ENCODE data around the gene CAPNS1.
"Not testable (repeated sequence)": the region's sequence is repeated elsewhere in the genome, so short reads cannot be mapped to it uniquely, and the experiment has no call there.

Gene CAPNS1

GRCh38 chr19:36115453-36116343, 24.2 kb upstream of the CAPNS1 start, which contains the start of gene TBCB:
Gene TBCB (plus strand): TSS chr19:36115468. CDS start chr19:36115561, 93 bp downstream.
- H3K4me1 ChIP-seq (ENCODE audit: control insufficient read depth in 1 of 2, insufficient read depth in 2 of 2, low read length in 2 of 2), result peaks cover 0 to 30% of the 10 kb centered on the region in 2 donors
- H3K27ac ChIP-seq (ENCODE audit: low read length), result peak within 1 kb of the TSS; percentile 83
- peaks cover 4 to 38% of the 10 kb centered on the region in 2 donors for H3K36me3 ChIP-seq (ENCODE audit: control insufficient read depth in 1 of 2, insufficient read depth in 2 of 2, low read length in 2 of 2)
- H3K9me3 ChIP-seq (ENCODE audit: control insufficient read depth in 1 of 2, low read length in 2 of 2), result no peaks in the 10 kb centered on the region
- peak within 1 kb of the TSS; percentile 76 to 93 for H3K4me3 ChIP-seq (ENCODE audit: low read depth in 1 of 2, low read length in 2 of 2)
- H3K27me3 ChIP-seq (ENCODE audit: low read depth, low read length), result no peaks in the 10 kb centered on the region

- Histone ChIP-seq H3K27ac (ENCODE audit: low read length) (peak overlapping the region; percentile 42), H3K4me1 (ENCODE audit: control insufficient read depth in 1 of 2, insufficient read depth in 2 of 2, low read length in 2 of 2) (peaks cover 0 to 30% of the 10 kb centered on the region in 2 donors), H3K9me3 (ENCODE audit: control insufficient read depth in 1 of 2, low read length in 2 of 2) (no peaks in the 10 kb centered on the region), H3K27me3 (ENCODE audit: low read depth, low read length) (no peaks in the 10 kb centered on the region), H3K4me3 (ENCODE audit: low read depth in 1 of 2, low read length in 2 of 2) (peak overlapping the region; percentile 67 to 76), H3K36me3 (ENCODE audit: control insufficient read depth in 1 of 2, insufficient read depth in 2 of 2, low read length in 2 of 2) (peaks cover 4 to 39% of the 10 kb centered on the region in 2 donors)
Measured at GRCh38 chr19:36116344-36116637, 23.6 kb upstream of the CAPNS1 start.

GRCh38 chr19:36120092-36120983, 19.5 kb upstream of the CAPNS1 start:
- peaks cover 0 to 18% of the 10 kb centered on the region in 2 donors for H3K4me1 ChIP-seq (ENCODE audit: control insufficient read depth in 1 of 2, insufficient read depth in 2 of 2, low read length in 2 of 2)
- peaks cover 14 to 63% of the 10 kb centered on the region in 2 donors for H3K36me3 ChIP-seq (ENCODE audit: control insufficient read depth in 1 of 2, insufficient read depth in 2 of 2, low read length in 2 of 2)
- no peaks in the 10 kb centered on the region for H3K27me3 ChIP-seq (ENCODE audit: low read depth, low read length)
- no peak overlapping the region for H3K4me3 ChIP-seq (ENCODE audit: low read depth in 1 of 2, low read length in 2 of 2)
- H3K9me3 ChIP-seq (ENCODE audit: control insufficient read depth in 1 of 2, low read length in 2 of 2), result no peaks in the 10 kb centered on the region
- H3K27ac ChIP-seq (ENCODE audit: low read length), result no peak overlapping the region

GRCh38 chr19:36120984-36121358, 18.9 kb upstream of the CAPNS1 start:
- Histone ChIP-seq H3K4me1 (ENCODE audit: control insufficient read depth in 1 of 2, insufficient read depth in 2 of 2, low read length in 2 of 2) (peaks cover 0 to 14% of the 10 kb centered on the region in 2 donors), H3K36me3 (ENCODE audit: control insufficient read depth in 1 of 2, insufficient read depth in 2 of 2, low read length in 2 of 2) (peaks cover 20 to 68% of the 10 kb centered on the region in 2 donors), H3K27me3 (ENCODE audit: low read depth, low read length) (no peaks in the 10 kb centered on the region), H3K9me3 (ENCODE audit: control insufficient read depth in 1 of 2, low read length in 2 of 2) (no peaks in the 10 kb centered on the region), H3K27ac (ENCODE audit: low read length) (no peak overlapping the region), H3K4me3 (ENCODE audit: low read depth in 1 of 2, low read length in 2 of 2) (no peak overlapping the region)

GRCh38 chr19:36121486-36122124, 18.3 kb upstream of the CAPNS1 start:
- H3K4me1 ChIP-seq (ENCODE audit: control insufficient read depth in 1 of 2, insufficient read depth in 2 of 2, low read length in 2 of 2), result peaks cover 0 to 8% of the 10 kb centered on the region in 2 donors
- no peaks in the 10 kb centered on the region for H3K27me3 ChIP-seq (ENCODE audit: low read depth, low read length)
- H3K4me3 ChIP-seq (ENCODE audit: low read depth in 1 of 2, low read length in 2 of 2), result no peak overlapping the region
- H3K27ac ChIP-seq (ENCODE audit: low read length), result no peak overlapping the region
- H3K36me3 ChIP-seq (ENCODE audit: control insufficient read depth in 1 of 2, insufficient read depth in 2 of 2, low read length in 2 of 2), result peaks cover 20 to 68% of the 10 kb centered on the region in 2 donors
- no peaks in the 10 kb centered on the region for H3K9me3 ChIP-seq (ENCODE audit: control insufficient read depth in 1 of 2, low read length in 2 of 2)

- no peaks in the 10 kb centered on the region for H3K27me3 ChIP-seq (ENCODE audit: low read depth, low read length)
- no peak overlapping the region for H3K27ac ChIP-seq (ENCODE audit: low read length)
- peaks cover 3 to 12% of the 10 kb centered on the region in 2 donors for H3K4me1 ChIP-seq (ENCODE audit: control insufficient read depth in 1 of 2, insufficient read depth in 2 of 2, low read length in 2 of 2)
- H3K4me3 ChIP-seq (ENCODE audit: low read depth in 1 of 2, low read length in 2 of 2), result no peak overlapping the region
- peaks cover 20 to 50% of the 10 kb centered on the region in 2 donors for H3K36me3 ChIP-seq (ENCODE audit: control insufficient read depth in 1 of 2, insufficient read depth in 2 of 2, low read length in 2 of 2)
- no peaks in the 10 kb centered on the region for H3K9me3 ChIP-seq (ENCODE audit: control insufficient read depth in 1 of 2, low read length in 2 of 2)
Measured at GRCh38 chr19:36125557-36125956, 14.3 kb upstream of the CAPNS1 start.

- Histone ChIP-seq H3K27ac (ENCODE audit: low read length) (peak overlapping the region; percentile 92), H3K4me3 (ENCODE audit: low read depth in 1 of 2, low read length in 2 of 2) (peak overlapping the region; percentile 59 to 67), H3K36me3 (ENCODE audit: control insufficient read depth in 1 of 2, insufficient read depth in 2 of 2, low read length in 2 of 2) (peaks cover 13 to 24% of the 10 kb centered on the region in 2 donors), H3K4me1 (ENCODE audit: control insufficient read depth in 1 of 2, insufficient read depth in 2 of 2, low read length in 2 of 2) (peaks cover 3 to 12% of the 10 kb centered on the region in 2 donors), H3K27me3 (ENCODE audit: low read depth, low read length) (no peaks in the 10 kb centered on the region), H3K9me3 (ENCODE audit: control insufficient read depth in 1 of 2, low read length in 2 of 2) (no peaks in the 10 kb centered on the region)
Measured at GRCh38 chr19:36128392-36128736, 11.5 kb upstream of the CAPNS1 start.

- not testable (repeated sequence) for H3K9me3 ChIP-seq (ENCODE audit: control insufficient read depth in 1 of 2, low read length in 2 of 2); H3K4me3 ChIP-seq (ENCODE audit: low read depth in 1 of 2, low read length in 2 of 2); H3K27me3 ChIP-seq (ENCODE audit: low read depth, low read length); H3K36me3 ChIP-seq (ENCODE audit: control insufficient read depth in 1 of 2, insufficient read depth in 2 of 2, low read length in 2 of 2); H3K27ac ChIP-seq (ENCODE audit: low read length)
- H3K4me1 ChIP-seq (ENCODE audit: control insufficient read depth in 1 of 2, insufficient read depth in 2 of 2, low read length in 2 of 2), result peaks cover 3 to 12% of the 10 kb centered on the region in 2 donors
Measured at GRCh38 chr19:36131221-36131620, 8.6 kb upstream of the CAPNS1 start.

GRCh38 chr19:36134867-36135266, 5.0 kb upstream of the CAPNS1 start:
- not testable (repeated sequence) for H3K27me3 ChIP-seq (ENCODE audit: low read depth, low read length); H3K4me3 ChIP-seq (ENCODE audit: low read depth in 1 of 2, low read length in 2 of 2); H3K27ac ChIP-seq (ENCODE audit: low read length); H3K36me3 ChIP-seq (ENCODE audit: control insufficient read depth in 1 of 2, insufficient read depth in 2 of 2, low read length in 2 of 2); H3K4me1 ChIP-seq (ENCODE audit: control insufficient read depth in 1 of 2, insufficient read depth in 2 of 2, low read length in 2 of 2); H3K9me3 ChIP-seq (ENCODE audit: control insufficient read depth in 1 of 2, low read length in 2 of 2)

GRCh38 chr19:36136964-36137686, 2.7 kb upstream of the CAPNS1 start:
- H3K27ac ChIP-seq (ENCODE audit: low read length), result peak overlapping the region; percentile 72
- H3K27me3 ChIP-seq (ENCODE audit: low read depth, low read length), result no peaks in the 10 kb centered on the region
- H3K4me3 ChIP-seq (ENCODE audit: low read depth in 1 of 2, low read length in 2 of 2), result peak overlapping the region in 1 of 2 donors; percentile 37
- peaks cover 8 to 11% of the 10 kb centered on the region in 2 donors for H3K4me1 ChIP-seq (ENCODE audit: control insufficient read depth in 1 of 2, insufficient read depth in 2 of 2, low read length in 2 of 2)
- H3K36me3 ChIP-seq (ENCODE audit: control insufficient read depth in 1 of 2, insufficient read depth in 2 of 2, low read length in 2 of 2), result peaks cover 0 to 4% of the 10 kb centered on the region in 2 donors
- no peaks in the 10 kb centered on the region for H3K9me3 ChIP-seq (ENCODE audit: control insufficient read depth in 1 of 2, low read length in 2 of 2)

All from muscle layer of duodenum (tissue), 2 donors.